OCI-LY1 (cell line): ENCODE data around the gene ALDH1A2.

ENCODE experiments used
- CTCF ChIP-seq: fragments of 200-600 bp; sonication (generic), shearing (Covaris generic); IDR thresholded peaks from 2 replicates; pipeline ENCODE4 v1.5.1; 2017; ENCODE audit warnings: mild to moderate bottlenecking, antibody characterized with exemption, low read length, moderate library complexity, mixed read lengths
- EZH2 ChIP-seq: fragments of 200-600 bp; sonication (generic), shearing (Covaris generic); IDR thresholded peaks from 2 replicates; pipeline ENCODE4 v1.8.0; 2017; ENCODE audit warnings: borderline replicate concordance, mixed run types, mild to moderate bottlenecking, antibody characterized with exemption, low read length, moderate library complexity, mixed read lengths

GRCh38 chr15:58103482-58103881 lies 38.0 kb upstream of the ALDH1A2 start:
- no peak for TF ChIP-seq EZH2
- TF ChIP-seq CTCF, result no peak
